SK-N-SH (cell line): ENCODE data around the gene PHACTR2. TPM values are rescaled to one million over a fixed set of nuclear protein-coding genes. Genes with fewer than 3 reads are reported as not detected.

Source experiments
- CTCF ChIA-PET: fragments of 300-600, 350-600 bp; formaldehyde crosslinking; extraction: SDS; loops from one replicate; lab custom pipeline; 2021; lab: Yijun Ruan, JAX
- POLR2A ChIA-PET: fragments of 350-600 bp; sonication (Branson Sonifier 250); formaldehyde crosslinking; extraction: SDS; loops from one replicate; lab custom pipeline; 2020; ENCODE audit warnings: antibody characterized with exemption, inconsistent platforms; lab: Yijun Ruan, JAX
- DNase-seq: peaks from one replicate; pipeline ENCODE4 v3.0.0; 2012
- H2AFZ ChIP-seq: fragments of 200-600 bp; sonication (generic); 2 replicates; pipeline ENCODE4 v1.8.1; 2016; ENCODE audit warnings: antibody characterized with exemption, mild to moderate bottlenecking, low read depth
- H3F3A ChIP-seq: fragments of 200-600 bp; sonication (generic); replicated peaks from 2 replicates; pipeline ENCODE3; 2016; ENCODE audit warnings: antibody characterized with exemption, mild to moderate bottlenecking; ENCODE audit not compliant: insufficient read depth
- H3K27ac ChIP-seq, 2 experiments: fragments of 200-500 bp in 1 of 2; fragments of 200-600 bp in 1 of 2; sonication (Bioruptor generic) in 1 of 2; sonication (generic), shearing (Covaris generic) in 1 of 2; 2 replicates each; pipeline versions ENCODE4 v1.5.1 to v1.6.1; 2014 to 2016; ENCODE audit warnings: low read depth in 2 of 2, inconsistent platforms in 1 of 2, low read length in 1 of 2, mild to moderate bottlenecking in 1 of 2, mixed read lengths in 1 of 2
- H3K27me3 ChIP-seq: fragments of 200-600 bp; sonication (generic), shearing (Covaris generic); 2 replicates; pipeline ENCODE4 v1.6.1; 2016; ENCODE audit warnings: mixed run types; ENCODE audit not compliant: insufficient read depth
- H3K36me3 ChIP-seq, 2 experiments: fragments of 200-500 bp in 1 of 2; fragments of 200-600 bp in 1 of 2; sonication (Bioruptor generic) in 1 of 2; sonication (generic) in 1 of 2; replicated peaks in 1 of 2; 2 replicates each; pipeline versions ENCODE3 to v1.5.1; 2014 to 2016; ENCODE audit warnings: low read length in 1 of 2, mild to moderate bottlenecking in 1 of 2; ENCODE audit not compliant: insufficient read depth in 2 of 2, control insufficient read depth in 1 of 2
- H3K4me1 ChIP-seq, 2 experiments: fragments of 200-500 bp in 1 of 2; fragments of 200-600 bp in 1 of 2; sonication (Bioruptor generic) in 1 of 2; sonication (generic), shearing (Covaris generic) in 1 of 2; 2 replicates each; pipeline versions ENCODE4 v1.5.1 to v1.6.1; 2014 to 2016; ENCODE audit warnings: low read depth in 1 of 2, low read length in 1 of 2, mixed run types in 1 of 2; ENCODE audit not compliant: insufficient read depth in 2 of 2, control insufficient read depth in 1 of 2
- H3K4me2 ChIP-seq: fragments of 200-600 bp; sonication (generic), shearing (Covaris generic); 2 replicates; pipeline ENCODE4 v1.6.1; 2017; ENCODE audit warnings: mixed run types
- H3K4me3 ChIP-seq, 2 experiments: fragments of 200-500 bp in 1 of 2; fragments of 200-600 bp in 1 of 2; sonication (Bioruptor generic) in 1 of 2; sonication (generic), shearing (Covaris generic) in 1 of 2; 2 replicates each; pipeline versions ENCODE4 v1.5.1 to v1.8.1; 2014 to 2016; ENCODE audit warnings: low read depth in 2 of 2, inconsistent platforms in 1 of 2, low read length in 1 of 2, mild to moderate bottlenecking in 1 of 2, mixed read lengths in 1 of 2, moderate library complexity in 1 of 2
- H3K79me2 ChIP-seq: fragments of 200-600 bp; sonication (generic); 2 replicates; pipeline ENCODE4 v1.8.1; 2017; ENCODE audit warnings: mild to moderate bottlenecking; ENCODE audit not compliant: insufficient read depth
- H3K9ac ChIP-seq: fragments of 200-600 bp; sonication (generic); 2 replicates; pipeline ENCODE4 v1.6.1; 2017; ENCODE audit warnings: mixed run types
- H3K9me2 ChIP-seq: fragments of 200-600 bp; sonication (generic); 2 replicates; pipeline ENCODE4 v1.6.1; 2017; ENCODE audit warnings: mixed run types
- H3K9me3 ChIP-seq: fragments of 200-600 bp; sonication (generic); 2 replicates; pipeline ENCODE4 v1.6.1; 2017; ENCODE audit warnings: mixed run types, mild to moderate bottlenecking, moderate library complexity
- H4K20me1 ChIP-seq: fragments of 200-600 bp; sonication (generic); 2 replicates; pipeline ENCODE4 v1.6.1; 2017; ENCODE audit warnings: mild to moderate bottlenecking, mixed run types; ENCODE audit not compliant: insufficient read depth
- CHD2 ChIP-seq: fragments of 150-350 bp; IDR thresholded peaks from 2 replicates; pipeline ENCODE4 v1.6.1; 2018; ENCODE audit warnings: low read length; ENCODE audit not compliant: partially characterized antibody
- CTCF ChIP-seq: fragments of 200-600 bp; sonication (generic); IDR thresholded peaks from 2 replicates; pipeline ENCODE4 v1.6.1; 2017; ENCODE audit warnings: antibody characterized with exemption, mild to moderate bottlenecking, moderate library complexity
- GABPA ChIP-seq: IDR thresholded peaks from 2 replicates; pipeline ENCODE4 v1.4.0; 2012; ENCODE audit warnings: low read depth, mild to moderate bottlenecking
- MEF2A ChIP-seq: IDR thresholded peaks from 2 replicates; pipeline ENCODE4 v1.4.0; 2012; ENCODE audit warnings: low read depth, borderline replicate concordance
- RAD21 ChIP-seq: IDR thresholded peaks from 2 replicates; pipeline ENCODE4 v1.6.1; 2012; ENCODE audit warnings: mild to moderate bottlenecking, low read length
- RFX5 ChIP-seq: IDR thresholded peaks from 2 replicates; pipeline ENCODE4 v1.6.1; 2012; ENCODE audit warnings: mild to moderate bottlenecking, improper control_type of control experiment, low read length
- SMC3 ChIP-seq: IDR thresholded peaks from 2 replicates; pipeline ENCODE4 v1.6.1; 2012; ENCODE audit warnings: low read depth, low read length, improper control_type of control experiment
- WGBS: methylation state at CpG from one replicate; pipeline ENCODE4 v1.1.6; 2017; ENCODE audit warnings: low lambda C conversion rate; 5-methylcytosine and 5-hydroxymethylcytosine counted together
- polyA plus RNA-seq, 3 experiments: library from polyadenylated mRNA; depleted of rRNA; stranded (reverse); fragments of >200 nt; gene quantifications; 2 replicates each; pipeline ENCODE4 v1.2.3, GENCODE V29; 2012
- TF ChIP-seq, protein P1 (sequence below): IDR thresholded peaks from 2 replicates; pipeline ENCODE4 v1.4.0; 2012; ENCODE audit warnings: low read depth

PHACTR2 gene
- polyA plus RNA-seq, 1 of the 3 experiments (the other 2 are of a cell fraction) = 5.0 TPM

DNA sequence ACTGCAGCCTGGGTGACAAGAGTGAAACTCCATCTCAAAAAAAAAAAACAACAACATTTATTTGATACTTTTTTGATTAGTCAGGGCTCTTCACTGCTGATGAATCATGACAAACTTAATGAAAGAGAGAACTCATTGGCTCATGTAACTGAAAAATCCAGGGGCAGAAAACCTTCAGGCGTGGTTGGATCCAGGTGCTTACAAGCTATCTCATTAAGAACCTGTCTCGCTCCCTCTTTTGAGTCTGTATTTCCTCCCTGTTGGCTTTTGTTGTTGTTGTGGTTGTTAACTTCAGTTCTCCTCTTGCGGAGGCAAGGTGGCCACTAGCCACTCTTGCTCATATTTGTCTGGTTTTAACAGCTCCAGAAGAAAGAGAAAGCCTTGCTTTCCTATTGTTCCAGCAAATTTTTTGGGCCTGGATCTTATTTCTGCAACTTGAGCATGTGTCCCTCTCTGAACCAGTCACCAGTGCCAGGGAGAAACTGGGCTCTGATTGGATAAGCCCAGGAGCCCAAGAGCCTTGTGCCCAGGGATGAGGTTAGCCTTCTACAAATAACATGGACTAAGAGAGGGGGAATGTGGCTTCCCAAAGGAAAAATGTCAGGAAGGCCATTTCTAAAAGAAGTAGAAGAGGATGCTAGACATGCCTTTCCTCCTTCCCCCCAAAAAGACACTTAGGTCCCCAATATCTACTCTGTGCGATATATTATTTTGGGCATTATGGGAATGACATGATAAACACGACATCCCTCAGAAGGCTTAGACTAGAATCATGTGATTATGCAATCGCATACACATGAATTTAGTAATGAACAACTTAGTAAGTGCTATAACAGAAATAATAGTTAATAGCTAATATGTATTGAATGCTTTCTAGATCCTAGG lies 64.5 kb downstream of the PHACTR2 start:
- Histone ChIP-seq H3K9me3 (no peaks in the 10 kb centered on the region), H3K4me2 (no peak overlapping the region), H2AFZ (no peak overlapping the region), H3K27me3 (no peaks in the 10 kb centered on the region), H3K9me2 (no peaks in the 10 kb centered on the region), H4K20me1 (no peaks in the 10 kb centered on the region), H3K9ac (no peak overlapping the region), H3K36me3 (no peaks in the 10 kb centered on the region), H3K4me1 (no peaks in the 10 kb centered on the region; a peak in 1 of 4 replicates), H3F3A (no peaks in the 10 kb centered on the region), H3K79me2 (0 out of 2 replicates have a peak, but pooled peaks cover 2% of the 10 kb centered on the region), H3K4me3 (no peak overlapping the region), H3K27ac (no peak overlapping the region)
- 95% methylated on average over 6 of the region's 6 CpGs for WGBS
- no peak for DNase-seq
- no peak for TF ChIP-seq CHD2
- POLR2A ChIA-PET = no interaction called here
- CTCF ChIA-PET = no interaction called here

DNA sequence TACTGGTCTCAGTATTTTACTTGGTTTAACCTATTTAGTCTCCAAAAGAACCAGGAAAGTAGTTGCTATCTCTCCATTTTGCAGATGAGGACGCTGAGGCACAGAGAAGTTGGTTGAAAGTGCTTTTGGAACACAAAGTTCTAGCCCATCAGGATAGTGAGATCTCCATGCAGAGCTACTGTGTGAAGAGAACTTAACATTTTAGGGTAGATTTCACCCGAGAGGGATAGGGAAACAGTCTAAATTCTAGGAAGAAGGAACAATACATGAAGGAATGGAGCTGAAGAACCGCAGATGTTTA lies 65.1 kb downstream of the PHACTR2 start:
- H4K20me1 ChIP-seq = no peaks in the 10 kb centered on the region
- TF ChIP-seq CTCF (no peak), MEF2A (no peak), CHD2 (no peak), GABPA (no peak), RFX5 (no peak), SMC3 (no peak), RAD21 (no peak)
- TF ChIP-seq, protein P1, sequence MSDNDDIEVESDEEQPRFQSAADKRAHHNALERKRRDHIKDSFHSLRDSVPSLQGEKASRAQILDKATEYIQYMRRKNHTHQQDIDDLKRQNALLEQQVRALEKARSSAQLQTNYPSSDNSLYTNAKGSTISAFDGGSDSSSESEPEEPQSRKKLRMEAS = no peak
- no peaks in the 10 kb centered on the region for H3K27me3 ChIP-seq
- H3K79me2 ChIP-seq = 0 out of 2 replicates have a peak, but pooled peaks cover 3% of the 10 kb centered on the region
- DNase-seq = no peak
- WGBS = 95% methylated on average over 3 of the region's 3 CpGs
- no peak overlapping the region for H3K4me3 ChIP-seq
- no peaks in the 10 kb centered on the region; a peak in 1 of 4 replicates for H3K4me1 ChIP-seq
- ChIA-PET CTCF (no interaction called here), POLR2A (no interaction called here)
- no peaks in the 10 kb centered on the region for H3K9me3 ChIP-seq
- H3K9me2 ChIP-seq = no peaks in the 10 kb centered on the region
- no peak overlapping the region for H3K4me2 ChIP-seq
- no peaks in the 10 kb centered on the region for H3F3A ChIP-seq
- H3K9ac ChIP-seq = no peak overlapping the region
- no peak overlapping the region for H2AFZ ChIP-seq
- no peak overlapping the region for H3K27ac ChIP-seq
- no peaks in the 10 kb centered on the region for H3K36me3 ChIP-seq
